Testis (tissue), 2 donors: ENCODE measurements around the gene ACAP3.

Experiments used
- POLR2A ChIP-seq: fragments of 450-650 bp; IDR thresholded peaks from one replicate; pipeline ENCODE4 v1.6.1; 2017; ENCODE audit warnings: antibody characterized with exemption, mild to moderate bottlenecking, moderate library complexity
- TF ChIP-seq, protein P1 (sequence below), 3 experiments: fragments of 450-650 bp in 2 of 3; fragments of 200-600 bp in 1 of 3; sonication (generic) in 1 of 3; IDR thresholded peaks; one replicate each; pipeline ENCODE4 v1.5.1; 2016 to 2019; ENCODE audit warnings: antibody characterized with exemption in 3 of 3, mild to moderate bottlenecking in 2 of 3, moderate library complexity in 1 of 3

GRCh38 chr1:1300352-1300739 lies 7.4 kb downstream of the ACAP3 start:
- TF ChIP-seq, protein P1, sequence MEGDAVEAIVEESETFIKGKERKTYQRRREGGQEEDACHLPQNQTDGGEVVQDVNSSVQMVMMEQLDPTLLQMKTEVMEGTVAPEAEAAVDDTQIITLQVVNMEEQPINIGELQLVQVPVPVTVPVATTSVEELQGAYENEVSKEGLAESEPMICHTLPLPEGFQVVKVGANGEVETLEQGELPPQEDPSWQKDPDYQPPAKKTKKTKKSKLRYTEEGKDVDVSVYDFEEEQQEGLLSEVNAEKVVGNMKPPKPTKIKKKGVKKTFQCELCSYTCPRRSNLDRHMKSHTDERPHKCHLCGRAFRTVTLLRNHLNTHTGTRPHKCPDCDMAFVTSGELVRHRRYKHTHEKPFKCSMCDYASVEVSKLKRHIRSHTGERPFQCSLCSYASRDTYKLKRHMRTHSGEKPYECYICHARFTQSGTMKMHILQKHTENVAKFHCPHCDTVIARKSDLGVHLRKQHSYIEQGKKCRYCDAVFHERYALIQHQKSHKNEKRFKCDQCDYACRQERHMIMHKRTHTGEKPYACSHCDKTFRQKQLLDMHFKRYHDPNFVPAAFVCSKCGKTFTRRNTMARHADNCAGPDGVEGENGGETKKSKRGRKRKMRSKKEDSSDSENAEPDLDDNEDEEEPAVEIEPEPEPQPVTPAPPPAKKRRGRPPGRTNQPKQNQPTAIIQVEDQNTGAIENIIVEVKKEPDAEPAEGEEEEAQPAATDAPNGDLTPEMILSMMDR (IDR thresholded peaks at IDR 0.05): no peak
- TF ChIP-seq POLR2A: no peak
